ENCODE data around the gene CNN3. TPM values are rescaled to one million over a fixed set of nuclear protein-coding genes. Genes with fewer than 3 reads are reported as not detected.

Gene CNN3
- total and polyA plus RNA-seq, 2 donors (not counting 3 experiments of a cell fraction or from before 2014, with no cell fraction given), result 174 to 392 TPM

GRCh38 chr1:94912263-94913184 lies 14.4 kb downstream of the CNN3 start:
- Histone ChIP-seq H3K4me3 (replicated peaks in 1 of 3; ENCODE audit: insufficient read depth in 1 of 3, low read depth in 1 of 3, low read length in 3 of 3) (no peak overlapping the region), H3K4me2 (ENCODE audit: insufficient read depth, low read length) (no peak overlapping the region), H2AFZ (ENCODE audit: low read depth, low read length) (no peak overlapping the region), H4K20me1 (replicated peaks; ENCODE audit: control insufficient read depth, extremely low read depth, insufficient read depth, low read length) (peaks cover 35% of the 10 kb centered on the region), H3K4me1 (ENCODE audit: control insufficient read depth, extremely low read depth, insufficient read depth, low read length) (no peaks in the 10 kb centered on the region), H3K9me1 (replicated peaks; ENCODE audit: control insufficient read depth, extremely low read depth, insufficient read depth, low read length) (no peaks in the 10 kb centered on the region), H3K36me3 (ENCODE audit: control insufficient read depth in 2 of 2, extremely low read depth in 1 of 2, insufficient read depth in 2 of 2, low read length in 2 of 2) (peaks cover 3 to 4% of the 10 kb centered on the region in 2 experiments), H3K9ac (replicated peaks; ENCODE audit: extremely low read depth, insufficient read depth, low read length) (no peak overlapping the region), H3K27ac (ENCODE audit: insufficient read depth, low read depth, low read length) (no peak overlapping the region), H3K27me3 (ENCODE audit: control insufficient read depth in 2 of 2, insufficient read depth in 2 of 2, low read length in 2 of 2) (no peaks in the 10 kb centered on the region), H3K9me3 (replicated peaks; ENCODE audit: control insufficient read depth, insufficient read depth, low read length) (no peaks in the 10 kb centered on the region), H3K79me2 (ENCODE audit: control insufficient read depth, insufficient read depth, low read length) (peaks cover 93% of the 10 kb centered on the region)
- DNase-seq (ENCODE audit: low read depth, low spot score), result no peak
- no peak for FAIRE-seq
- no TSS peak for BruUV-seq (replicated peaks)
- CTCF ChIA-PET, result interaction anchor here (0.8 to 3.4 kb wide), 6 partner anchors 10 to 131 kb away, joined by 3 to 23 read pairs (median 5); no protein-coding TSS in a partner anchor
- POLR2A ChIA-PET, result no interaction called here
- TF ChIP-seq JUN (IDR thresholded peaks at IDR 0.05; ENCODE audit: borderline replicate concordance, insufficient read depth, insufficient read length, low read depth), result no peak
- no peak for TF ChIP-seq EZH2 (IDR thresholded peaks at IDR 0.05; ENCODE audit: borderline replicate concordance, low read depth, low read length, severe bottlenecking)
- TF ChIP-seq, protein P1, sequence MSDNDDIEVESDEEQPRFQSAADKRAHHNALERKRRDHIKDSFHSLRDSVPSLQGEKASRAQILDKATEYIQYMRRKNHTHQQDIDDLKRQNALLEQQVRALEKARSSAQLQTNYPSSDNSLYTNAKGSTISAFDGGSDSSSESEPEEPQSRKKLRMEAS (IDR thresholded peaks at IDR 0.05; ENCODE audit: insufficient read depth, insufficient read length), result no peak
- TF ChIP-seq GATA2 (IDR thresholded peaks at IDR 0.05; ENCODE audit: insufficient read depth, insufficient read length, low read depth, low read length), result no peak
- intact Hi-C loops (cut with micrococcal nuclease) (no loop called here), dilution Hi-C loops (cut with MboI; ENCODE audit: extremely low pct_ligation_motif_present, low sequenced_read_pairs) (loop anchor here (25.0 kb wide), 1 partner anchor 125 kb away; no protein-coding TSS in a partner anchor)

DNA sequence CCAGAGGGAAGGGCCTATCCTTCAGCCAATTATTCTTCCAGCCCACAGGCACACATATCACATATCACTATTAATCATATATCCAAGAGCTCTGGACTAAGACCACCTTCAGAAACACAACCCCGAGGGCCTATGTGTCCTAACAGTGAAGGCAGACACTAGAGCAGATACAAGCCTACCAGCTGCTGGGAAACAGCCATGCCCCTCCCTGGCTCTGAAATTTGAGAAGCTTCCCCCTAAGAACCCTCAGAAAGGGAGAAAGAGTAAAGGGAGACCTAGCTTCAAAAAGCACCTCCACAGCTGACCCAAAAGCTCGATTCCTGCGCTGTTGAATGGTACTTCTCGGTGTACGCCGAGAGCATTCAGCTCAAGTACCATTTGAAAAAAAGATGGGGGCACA lies 17.4 kb downstream of the CNN3 start:
- ChIA-PET CTCF (interaction anchor here (1.0 to 3.4 kb wide), 4 partner anchors 16 to 134 kb away, joined by 3 to 23 read pairs (median 12); no protein-coding TSS in a partner anchor), POLR2A (interaction anchor here (0.7 kb wide), 1 partner anchor 11 kb away, joined by 3 read pairs; no protein-coding TSS in a partner anchor)
- no peak overlapping the region for H3K4me2 ChIP-seq (ENCODE audit: insufficient read depth, low read length)
- peaks cover under 1% of the 10 kb centered on the region for H3K4me1 ChIP-seq (ENCODE audit: control insufficient read depth, extremely low read depth, insufficient read depth, low read length)
- H3K27me3 ChIP-seq (ENCODE audit: control insufficient read depth in 2 of 2, insufficient read depth in 2 of 2, low read length in 2 of 2), result no peaks in the 10 kb centered on the region
- H3K9me1 ChIP-seq (replicated peaks; ENCODE audit: control insufficient read depth, extremely low read depth, insufficient read depth, low read length), result no peaks in the 10 kb centered on the region
- FAIRE-seq (no peak), DNase-seq (ENCODE audit: low read depth, low spot score) (no peak)
- H3K27ac ChIP-seq (ENCODE audit: insufficient read depth, low read depth, low read length), result no peak overlapping the region
- peaks cover 43% of the 10 kb centered on the region for H4K20me1 ChIP-seq (replicated peaks; ENCODE audit: control insufficient read depth, extremely low read depth, insufficient read depth, low read length)
- no peak overlapping the region for H3K4me3 ChIP-seq (replicated peaks in 1 of 3; ENCODE audit: insufficient read depth in 1 of 3, low read depth in 1 of 3, low read length in 3 of 3)
- intact Hi-C loops (cut with micrococcal nuclease) (no loop called here), dilution Hi-C loops (cut with MboI; ENCODE audit: extremely low pct_ligation_motif_present, low sequenced_read_pairs) (loop anchor here (25.0 kb wide), 1 partner anchor 128 kb away; no protein-coding TSS in a partner anchor)
- no TSS peak for BruUV-seq (replicated peaks)
- TF ChIP-seq, protein P1 (IDR thresholded peaks at IDR 0.05; ENCODE audit: insufficient read depth, insufficient read length), result no peak
- no peak for TF ChIP-seq MYC (IDR thresholded peaks at IDR 0.05; ENCODE audit: low read depth, low read length)
- no peak for TF ChIP-seq CTCF (IDR thresholded peaks at IDR 0.05; ENCODE audit: extremely low read depth in 1 of 2, insufficient read depth in 1 of 2, low read depth in 1 of 2, low read length in 2 of 2)
- no peak for TF ChIP-seq GATA2 (IDR thresholded peaks at IDR 0.05; ENCODE audit: insufficient read depth, insufficient read length, low read depth, low read length)
- TF ChIP-seq POLR2A (IDR thresholded peaks at IDR 0.05; ENCODE audit: low read depth, low read length), result no peak
- no peak for TF ChIP-seq JUN (IDR thresholded peaks at IDR 0.05; ENCODE audit: borderline replicate concordance, insufficient read depth, insufficient read length, low read depth)
- TF ChIP-seq EZH2 (IDR thresholded peaks at IDR 0.05; ENCODE audit: borderline replicate concordance, low read depth, low read length, severe bottlenecking), result no peak
- no peak for TF ChIP-seq FOS (IDR thresholded peaks at IDR 0.05; ENCODE audit: borderline replicate concordance, insufficient read depth, low read length)
- no peak for TF ChIP-seq POLR2AphosphoS5 (IDR thresholded peaks at IDR 0.05; ENCODE audit: insufficient read depth, low read depth, low read length)
- no peak overlapping the region for H3K9ac ChIP-seq (replicated peaks; ENCODE audit: extremely low read depth, insufficient read depth, low read length)
- peaks cover 92% of the 10 kb centered on the region for H3K79me2 ChIP-seq (ENCODE audit: control insufficient read depth, insufficient read depth, low read length)
- peaks cover 4 to 5% of the 10 kb centered on the region in 2 experiments for H3K36me3 ChIP-seq (ENCODE audit: control insufficient read depth in 2 of 2, extremely low read depth in 1 of 2, insufficient read depth in 2 of 2, low read length in 2 of 2)
- no peak overlapping the region for H2AFZ ChIP-seq (ENCODE audit: low read depth, low read length)
- H3K9me3 ChIP-seq (replicated peaks; ENCODE audit: control insufficient read depth, insufficient read depth, low read length), result no peaks in the 10 kb centered on the region

Measured in endothelial cell of umbilical vein (primary cell).